HG03378 (cell line): Measurements from ENCODE around the gene SLC25A25.
"Not testable (repeated sequence)": the region's sequence is repeated elsewhere in the genome, so short reads cannot be mapped to it uniquely, and the experiment has no call there.

Experiments used
- ATAC-seq: cut with Tn5 transposase; IDR thresholded peaks from one replicate; pipeline ENCODE4 v1.9.1; 2021; ENCODE audit warnings: mild to moderate bottlenecking, moderate library complexity; ENCODE audit not compliant: unreplicated experiment

SLC25A25 gene

DNA sequence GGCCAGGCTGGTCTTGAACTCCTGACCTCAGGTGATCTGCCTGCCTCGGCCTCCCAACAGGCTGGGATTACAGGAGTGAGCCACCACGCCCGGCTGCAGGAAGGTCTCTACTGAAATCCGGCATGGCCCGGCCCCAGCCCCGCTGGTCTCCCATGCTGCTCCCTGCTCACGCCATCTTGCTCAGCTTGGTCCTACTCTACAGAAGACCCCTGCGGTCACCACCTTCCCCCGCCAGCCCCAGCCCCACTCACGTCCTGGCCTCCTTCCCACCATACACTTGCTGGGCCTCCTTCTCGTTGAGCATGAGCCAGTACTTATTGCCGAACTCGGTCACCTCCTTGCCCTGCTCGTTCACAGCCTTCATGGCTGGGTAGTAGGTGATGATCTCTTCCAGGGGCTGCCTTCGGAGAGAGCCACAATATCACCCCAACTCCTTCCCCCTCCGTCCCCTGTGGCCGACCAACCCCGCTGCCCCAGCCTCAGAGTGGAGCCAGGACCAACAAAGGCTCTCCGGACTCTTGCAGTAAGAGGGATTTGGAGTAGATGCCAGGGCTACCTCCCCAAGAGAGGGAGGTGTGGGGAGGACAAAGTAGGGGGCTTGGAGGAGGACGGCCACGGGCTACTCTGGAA lies 55.5 kb downstream of the SLC25A25 start:
- ATAC-seq, result no peak

DNA sequence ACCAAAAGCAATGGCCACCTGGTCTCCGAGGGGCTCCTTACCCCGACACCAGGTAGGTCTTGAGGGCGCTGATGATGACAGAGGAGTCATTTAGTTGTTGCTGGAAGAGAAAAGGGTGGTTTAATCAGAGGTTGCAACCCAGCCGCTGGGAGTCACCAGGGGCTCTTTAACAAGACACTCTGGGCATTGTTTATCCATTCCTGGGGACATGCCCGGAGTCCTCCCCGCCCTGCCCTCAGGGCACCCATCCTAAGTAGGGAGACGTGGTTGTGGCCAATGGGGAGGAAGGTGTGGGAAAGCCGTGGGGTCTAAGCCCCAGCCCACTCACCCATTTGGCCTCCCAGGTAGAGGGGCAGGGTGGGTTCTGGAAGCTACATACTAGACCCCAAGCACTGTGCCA lies 56.4 kb downstream of the SLC25A25 start:
- ATAC-seq, result no peak

DNA sequence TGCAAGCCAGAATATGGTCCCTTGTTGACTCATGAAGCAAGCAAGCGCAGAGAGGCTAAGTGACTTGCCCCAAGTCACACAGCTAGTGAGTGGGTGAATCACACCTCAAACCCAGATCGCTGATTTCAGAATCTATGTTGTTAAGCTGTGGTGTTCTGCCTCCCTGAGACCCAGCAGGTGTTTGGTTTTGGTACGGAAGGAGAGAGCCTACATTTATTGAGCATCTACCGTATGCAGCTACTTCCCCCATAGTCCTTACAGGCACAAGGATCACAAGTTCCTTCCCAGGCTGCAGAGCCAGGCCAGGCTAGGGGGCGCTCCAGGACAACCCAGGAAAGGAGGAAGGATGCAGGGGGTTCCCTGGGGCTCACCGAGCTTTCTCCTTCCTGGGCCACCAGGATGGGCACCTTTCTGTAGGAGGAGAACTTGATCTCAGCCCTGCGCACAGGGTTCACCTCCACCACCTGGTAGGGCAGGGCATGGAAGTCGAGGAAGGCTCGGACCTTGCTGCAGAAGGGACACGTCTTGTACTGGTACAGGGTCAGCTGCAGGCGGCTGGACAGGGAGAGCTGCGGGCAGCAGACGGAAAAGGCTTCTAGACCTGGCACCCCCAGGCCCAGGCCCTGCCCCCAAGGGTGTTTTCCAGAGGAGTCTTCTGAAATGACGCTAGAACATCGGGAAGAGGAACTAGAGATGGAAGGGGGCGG lies 57.0 kb downstream of the SLC25A25 start:
- ATAC-seq, result no peak

DNA sequence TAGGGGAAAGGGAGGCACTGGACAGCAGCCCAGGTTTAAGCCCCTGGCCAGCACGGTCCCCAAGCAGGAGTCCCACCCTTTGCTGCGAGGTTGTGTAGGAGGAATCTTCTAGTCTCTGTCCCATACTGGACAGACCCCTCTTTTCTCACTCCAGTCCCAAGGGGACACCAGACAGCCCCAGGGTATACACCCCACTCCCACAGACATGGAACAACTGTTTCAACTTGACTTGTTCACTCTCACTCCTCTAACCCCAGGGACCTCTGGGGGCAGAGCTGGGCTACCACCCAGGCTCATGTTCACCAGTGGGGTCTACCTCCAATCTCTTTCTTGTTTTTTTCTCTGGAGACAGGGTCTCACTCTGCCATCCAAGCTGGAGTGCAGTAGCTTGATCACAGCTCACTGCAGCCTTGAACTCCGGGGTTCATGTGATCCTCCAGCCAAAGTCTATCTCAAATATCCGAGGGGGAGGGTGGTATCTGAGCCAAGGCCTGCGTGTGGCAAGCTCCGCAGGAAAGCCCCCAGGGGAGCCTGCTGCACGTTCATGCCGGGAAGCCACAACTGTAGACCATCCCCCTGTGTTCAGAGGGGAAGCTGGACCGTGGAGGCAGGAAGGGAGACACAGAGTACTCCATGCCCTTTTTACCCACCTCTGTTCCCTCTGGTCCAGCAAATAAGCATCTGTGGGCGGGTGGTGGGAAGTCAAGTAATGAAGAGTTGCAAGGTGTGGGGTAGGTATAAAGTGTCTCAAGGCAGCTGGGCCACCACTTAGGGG lies 57.7 kb downstream of the SLC25A25 start:
- ATAC-seq, result no peak

DNA sequence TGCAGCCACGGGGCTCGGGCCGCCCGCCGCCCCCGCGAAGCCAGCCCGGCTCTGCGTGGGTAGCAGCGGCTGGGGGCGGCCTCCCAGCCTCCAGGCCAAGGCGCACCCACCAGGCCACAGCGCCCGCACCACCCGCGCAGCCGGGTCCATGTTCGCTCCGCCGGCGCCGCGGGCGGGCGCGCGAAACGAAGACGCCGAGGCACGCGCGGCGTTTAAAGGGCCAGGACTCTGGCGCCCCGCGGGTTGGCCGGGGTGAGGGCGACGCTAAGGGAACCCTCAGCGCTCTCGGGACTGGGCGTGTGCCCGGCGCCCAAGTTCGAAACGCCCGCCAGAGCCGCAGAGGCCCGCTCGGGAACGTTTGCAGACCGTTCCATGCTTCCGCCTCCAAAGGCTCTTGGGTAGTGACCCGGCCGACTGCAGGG lies 59.5 kb downstream of the SLC25A25 start, which contains the start of gene PTGES2:
Gene PTGES2 (minus strand): TSS at position 162 of the 422 bp plus-strand sequence. CDS start 12 bp downstream, at position 150.
- peak; percentile 35 for ATAC-seq

DNA sequence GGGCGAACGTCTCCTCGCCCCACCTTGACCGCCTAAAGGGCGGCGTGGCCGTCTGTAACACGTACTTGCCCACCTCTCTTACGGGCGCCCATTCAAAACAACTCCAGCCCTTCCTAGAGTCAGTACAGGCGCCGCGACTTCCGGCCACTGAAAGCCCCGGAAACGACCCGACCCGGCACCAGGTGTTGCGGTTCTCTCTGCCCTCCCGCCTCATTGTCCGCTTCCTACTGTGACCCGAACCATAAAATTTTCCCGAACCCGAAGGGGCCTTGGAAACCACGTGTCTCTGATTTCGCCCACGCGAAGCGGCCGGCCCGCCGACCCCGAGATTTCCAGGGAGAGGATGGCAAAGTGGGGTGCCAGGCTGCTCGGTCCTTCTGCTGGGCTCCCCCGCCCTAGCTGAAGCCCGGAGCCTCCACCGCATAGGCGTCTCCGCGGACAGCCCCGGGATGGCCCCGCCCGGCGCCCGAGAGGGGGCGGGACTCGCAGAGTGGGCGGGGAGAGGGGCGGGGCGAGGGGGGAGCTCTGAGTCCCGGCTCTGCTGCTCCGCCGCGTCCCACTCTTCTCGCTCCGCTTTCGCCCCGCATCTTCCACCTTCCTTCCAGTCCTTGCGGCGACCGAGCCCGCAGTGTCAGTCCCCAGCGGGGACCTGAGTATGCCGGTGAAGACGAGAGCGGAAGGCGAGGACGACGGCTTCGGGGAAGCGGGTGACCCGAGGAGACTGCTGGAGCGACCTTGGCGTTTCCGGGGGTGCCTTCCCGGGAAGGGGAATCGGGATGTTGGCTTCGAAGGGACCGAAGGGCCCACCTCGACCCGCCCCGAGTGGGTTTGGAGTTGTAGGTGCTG lies 60.2 kb downstream of the SLC25A25 start:
- ATAC-seq, result peak; percentile 60

DNA sequence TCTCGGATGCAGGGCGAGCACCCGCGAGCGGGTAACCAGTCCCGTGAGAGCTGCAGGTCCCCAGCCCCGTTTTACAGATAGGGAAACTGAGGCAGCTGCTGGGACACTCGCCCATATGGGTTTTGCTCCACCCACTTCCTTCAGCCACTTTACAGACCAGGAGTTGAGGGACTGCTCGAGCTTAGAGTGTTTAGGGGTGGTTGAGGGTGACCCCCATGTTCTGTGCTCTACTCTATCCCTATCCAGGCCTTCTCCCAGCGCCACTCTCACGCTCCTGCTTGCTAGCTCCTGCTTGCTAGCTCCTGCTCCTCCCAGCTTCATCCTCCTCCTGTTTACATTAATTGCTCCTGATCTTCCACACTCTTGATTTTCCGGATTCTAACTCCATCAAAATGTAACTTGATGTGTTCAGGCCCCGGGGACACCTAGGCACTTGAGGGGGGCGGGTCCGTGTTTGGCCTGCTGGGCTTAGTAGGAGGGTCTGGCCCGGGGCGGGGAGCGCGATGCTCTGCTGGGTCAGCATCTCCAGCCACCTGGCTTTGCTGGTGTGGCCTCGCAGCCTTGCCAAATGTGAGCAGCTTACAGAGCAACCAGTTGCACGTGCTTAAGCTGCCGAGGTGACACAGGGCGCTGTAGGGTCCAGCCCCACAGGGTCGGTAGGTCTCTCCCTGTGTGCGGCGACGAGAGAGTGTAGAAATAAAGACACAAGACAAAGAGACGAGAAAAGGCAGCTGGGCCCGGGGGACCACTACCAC lies 61.0 kb downstream of the SLC25A25 start:
- ATAC-seq, result no peak

DNA sequence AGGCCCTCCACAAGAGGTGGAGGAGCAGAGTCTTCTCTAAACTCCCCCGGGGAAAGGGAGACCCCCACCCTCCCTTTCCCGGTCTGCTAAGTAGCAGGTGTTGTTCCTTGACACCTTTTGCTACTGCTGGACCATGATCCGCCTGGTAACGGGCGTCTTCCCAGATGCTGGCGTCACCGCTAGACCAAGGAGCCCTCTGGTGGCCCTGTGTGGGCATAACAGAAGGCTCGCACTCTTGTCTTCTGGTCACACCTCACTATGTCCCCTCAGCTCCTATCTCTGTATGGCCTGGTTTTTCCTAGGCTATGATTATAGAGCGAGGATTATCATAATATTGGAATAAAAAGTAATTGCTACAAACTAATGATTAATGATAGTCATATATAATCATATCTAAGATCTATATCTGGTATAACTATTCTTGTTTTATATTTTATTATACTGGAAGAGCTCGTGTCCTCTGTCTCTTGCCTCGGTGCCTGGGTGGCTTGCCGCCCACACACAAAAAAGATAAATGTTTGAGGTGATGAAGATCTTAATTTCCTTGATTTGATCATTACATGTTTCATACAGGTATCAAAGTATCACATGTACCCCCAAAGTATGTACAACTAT lies 62.1 kb downstream of the SLC25A25 start:
- not testable (repeated sequence) for ATAC-seq

DNA sequence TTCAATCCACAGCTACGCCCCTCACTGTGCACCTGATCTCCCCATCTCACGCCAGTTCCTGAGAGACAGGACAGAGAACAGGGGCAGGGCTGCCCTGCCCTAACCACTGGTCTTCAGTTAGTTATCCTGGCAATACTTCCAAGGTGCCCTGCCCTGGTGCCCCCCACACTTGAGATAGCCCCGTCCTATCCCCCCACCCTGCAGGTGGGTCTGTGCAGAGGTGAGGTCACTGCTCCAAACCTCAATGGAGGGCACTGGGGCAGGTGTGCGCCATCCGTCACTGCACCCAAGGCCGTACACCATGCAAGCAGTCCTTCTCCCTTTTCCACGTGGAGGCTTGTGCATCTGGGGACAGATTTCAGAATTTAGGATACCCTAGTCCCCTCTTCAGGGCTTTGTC lies 62.6 kb downstream of the SLC25A25 start:
- not testable (repeated sequence) for ATAC-seq

DNA sequence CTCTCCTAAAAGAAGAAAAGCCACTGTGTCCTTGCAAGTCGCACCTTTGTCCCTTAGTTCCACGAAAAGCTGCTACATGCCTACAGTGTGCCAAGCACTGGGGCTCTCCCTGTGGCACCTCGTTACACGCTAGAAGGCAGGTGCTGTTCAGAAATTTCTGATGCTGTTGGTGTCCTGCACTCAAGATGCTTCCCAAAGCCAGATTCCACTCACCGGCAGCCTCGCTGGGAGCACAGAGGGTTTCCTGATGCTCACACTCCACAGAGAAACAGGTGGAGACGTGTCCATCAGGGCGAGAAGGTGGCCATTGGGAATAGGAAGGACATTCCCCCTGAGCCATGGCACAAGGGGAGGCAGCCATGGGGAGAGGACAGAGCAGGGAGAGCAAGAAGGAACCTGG lies 63.3 kb downstream of the SLC25A25 start:
- ATAC-seq, result not testable (repeated sequence)

DNA sequence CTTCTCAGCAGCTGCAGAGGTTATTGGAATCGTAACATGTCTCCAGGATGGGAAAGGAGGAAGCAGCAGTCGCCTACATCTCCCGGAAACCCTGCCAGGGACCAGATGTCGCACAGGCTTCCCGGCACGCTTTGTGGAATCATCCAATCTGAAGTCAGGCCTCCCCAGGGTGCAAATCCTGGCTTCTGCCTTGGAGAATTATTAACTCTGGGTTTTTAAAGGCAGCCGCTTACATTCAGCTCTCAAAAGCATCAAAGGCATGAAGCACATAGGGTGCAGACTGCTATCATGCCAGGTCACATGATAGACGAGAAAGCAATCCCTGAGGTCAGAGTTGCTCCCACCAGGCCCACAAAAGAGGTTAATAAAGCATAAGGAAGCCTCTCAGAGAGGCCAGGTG lies 64.1 kb downstream of the SLC25A25 start:
- ATAC-seq, result not testable (repeated sequence)

DNA sequence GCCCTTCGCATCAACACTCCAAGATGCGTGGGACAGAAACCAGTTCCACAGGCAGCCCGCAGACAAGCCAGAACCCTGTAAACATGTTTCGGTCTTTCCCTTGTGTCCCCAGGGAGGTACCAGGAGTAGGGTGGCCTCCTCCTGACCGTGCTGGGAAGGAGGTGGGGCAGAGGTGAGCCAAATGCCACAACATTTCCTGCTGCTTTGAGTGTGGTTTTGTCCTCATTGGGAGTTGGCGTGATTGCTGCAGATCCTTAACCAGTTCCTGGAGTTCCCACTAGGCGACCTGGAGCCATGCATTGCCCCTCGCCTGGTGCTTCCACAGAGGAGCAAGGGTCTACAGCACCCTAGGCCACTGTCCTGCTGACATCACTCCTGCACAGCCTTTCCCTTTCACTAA lies 67.5 kb downstream of the SLC25A25 start:
- ATAC-seq, result not testable (repeated sequence)

DNA sequence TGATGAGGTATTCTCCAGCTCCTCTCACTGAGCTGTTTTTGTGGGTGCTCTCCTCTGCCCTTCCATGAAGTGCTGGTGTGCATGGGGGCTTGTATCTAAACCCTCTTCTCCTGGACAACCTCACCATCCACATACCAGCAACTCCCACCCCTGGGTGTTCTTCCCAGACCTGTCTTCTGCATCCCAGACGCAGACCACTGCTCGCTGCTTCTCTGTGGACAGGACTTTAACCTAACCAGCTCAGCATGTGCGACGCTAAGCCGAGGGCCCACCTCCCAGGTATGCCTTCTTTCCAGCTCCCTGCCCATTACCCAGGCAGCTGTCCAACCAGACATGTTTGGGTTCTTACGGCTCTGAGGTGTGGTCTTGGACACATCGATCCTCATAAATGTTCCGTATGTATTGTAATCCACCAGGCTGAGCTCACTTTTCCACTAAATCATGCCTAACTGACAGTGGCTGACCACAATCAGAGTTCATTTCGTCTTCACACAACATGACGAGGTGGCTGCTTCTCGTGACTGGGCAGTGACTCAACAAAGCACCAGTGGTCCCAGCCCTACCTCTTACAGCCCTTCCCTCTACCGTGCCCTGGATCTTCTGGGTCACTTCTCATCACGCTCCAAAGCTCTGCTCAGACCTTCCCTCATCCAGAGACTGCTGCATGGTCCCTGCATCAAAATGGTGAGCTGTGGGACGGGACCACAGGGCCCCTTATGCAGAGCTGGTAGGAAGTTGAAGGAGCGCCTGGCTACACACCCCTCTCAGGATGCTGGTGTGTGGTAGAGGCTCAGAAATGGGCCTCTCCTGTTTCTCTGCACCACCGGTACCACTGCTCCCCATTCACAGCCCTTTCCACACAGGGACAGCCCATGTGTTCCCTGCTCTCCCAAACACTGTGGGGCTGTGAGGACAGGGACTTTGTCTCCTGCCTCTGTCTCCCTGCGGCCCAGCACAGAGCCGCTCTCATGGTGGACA lies 69.1 kb downstream of the SLC25A25 start:
- ATAC-seq, result no peak

DNA sequence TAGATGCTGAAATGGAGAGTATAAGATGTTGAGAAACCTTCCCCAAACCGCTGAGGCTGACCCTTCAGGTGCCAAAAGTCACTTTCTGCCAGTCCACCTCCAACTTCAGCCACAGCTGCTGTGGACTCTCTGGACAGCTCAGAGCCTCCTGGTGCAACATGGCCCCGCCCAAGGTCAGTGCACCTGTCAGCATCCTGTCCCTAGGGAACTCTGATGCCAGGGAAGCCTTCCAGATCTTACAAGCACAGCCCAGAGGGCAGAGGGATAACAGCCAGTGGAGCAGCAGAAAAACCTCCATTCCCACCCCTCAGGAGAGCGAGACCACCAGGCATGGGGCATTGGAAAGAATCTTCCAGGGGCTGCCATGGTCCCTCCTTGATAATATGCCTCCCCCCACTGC lies 70.0 kb downstream of the SLC25A25 start:
- ATAC-seq, result no peak

DNA sequence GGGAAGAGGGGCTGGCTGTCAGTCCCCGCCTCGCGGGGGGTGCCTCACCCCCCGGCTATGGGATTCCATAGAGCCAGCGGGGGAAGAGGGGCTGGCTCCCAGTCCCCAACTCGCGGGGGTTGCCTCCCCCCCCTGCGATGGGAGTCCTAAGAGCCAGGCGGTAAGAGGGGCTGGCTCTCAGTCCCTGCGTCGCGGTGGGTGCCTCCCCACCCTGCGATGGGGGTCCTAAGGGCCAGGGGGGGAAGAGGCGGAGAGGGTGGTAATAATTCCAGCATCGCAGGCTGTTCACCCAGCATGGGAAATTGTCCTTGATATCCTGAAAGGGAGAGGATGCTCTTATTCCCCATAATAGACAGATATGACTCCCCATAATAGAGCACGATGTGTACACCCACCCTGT lies 71.6 kb downstream of the SLC25A25 start:
- ATAC-seq, result no peak

DNA sequence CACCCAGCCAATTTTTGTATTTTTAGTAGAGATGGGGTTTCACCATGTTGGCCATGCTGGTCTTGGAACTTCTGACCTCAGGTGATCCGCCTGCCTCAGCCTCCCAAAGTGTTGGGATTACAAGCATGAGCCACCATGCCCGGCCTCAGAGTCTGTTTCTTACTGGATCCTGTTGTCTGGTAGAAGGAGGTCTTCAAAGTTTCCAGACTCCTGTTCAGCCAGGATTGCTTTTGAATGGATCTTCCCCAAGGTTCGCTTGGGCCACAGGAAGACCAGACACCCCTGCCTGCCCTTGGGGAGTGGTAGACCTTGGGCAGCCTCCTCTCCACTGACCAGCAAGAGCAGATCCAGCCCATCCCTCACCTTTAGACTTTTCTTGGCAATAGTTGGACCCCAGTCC lies 73.6 kb downstream of the SLC25A25 start:
- no peak for ATAC-seq

DNA sequence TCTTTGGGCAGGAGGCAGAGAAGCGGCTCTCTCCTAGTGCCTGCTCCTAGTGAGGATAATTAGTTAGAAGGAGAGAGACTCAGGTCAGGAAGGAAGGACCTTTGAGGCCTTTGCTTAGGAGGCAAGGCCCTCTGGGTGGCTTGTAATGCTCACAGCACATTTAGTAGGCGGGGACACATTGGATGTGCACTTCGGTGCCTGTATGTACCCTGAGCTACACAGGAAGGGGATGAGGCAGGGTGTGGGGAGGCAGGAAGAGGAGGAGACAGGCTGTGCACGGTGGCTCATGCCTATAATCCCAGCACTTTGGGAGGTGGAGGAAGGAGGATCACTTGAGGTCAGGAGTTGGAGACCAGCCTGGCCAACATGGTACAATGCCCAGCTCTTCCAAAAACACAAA lies 74.0 kb downstream of the SLC25A25 start:
- no peak for ATAC-seq

DNA sequence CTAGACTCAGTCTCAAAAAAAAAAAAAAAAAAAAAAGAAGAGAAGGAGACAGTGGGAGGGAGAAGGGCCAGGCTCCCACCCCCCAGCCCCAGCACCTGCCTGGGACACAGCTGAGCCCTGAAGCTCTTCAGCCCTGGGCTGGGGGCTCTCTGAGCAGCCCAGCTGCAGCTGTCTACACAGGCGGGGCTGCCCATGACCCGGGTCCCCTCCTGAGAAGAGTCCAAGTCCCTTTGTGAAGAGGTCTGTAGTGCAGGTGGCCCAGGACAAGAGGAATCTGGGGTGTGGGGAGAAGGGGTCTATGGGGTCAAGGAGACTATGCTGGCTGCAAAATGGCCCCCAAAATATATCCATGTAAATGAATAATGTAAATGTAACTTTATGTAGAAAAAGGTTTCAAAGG lies 74.6 kb downstream of the SLC25A25 start:
- ATAC-seq, result no peak
